Bone marrow (tissue), 2 donors: ENCODE data around the gene SP9.
"Not testable (repeated sequence)": the region's sequence is repeated elsewhere in the genome, so short reads cannot be mapped to it uniquely, and the experiment has no call there.

Experiments used
- DNase-seq, 2 donors: peaks; one replicate each; lab custom pipeline; 2025; lab: John Stamatoyannopoulos, UW

SP9 gene

GRCh38 chr2:174344716-174345461 lies 10.1 kb downstream of the SP9 start:
- peak in 1 of 2 donors; percentile 40 for DNase-seq

GRCh38 chr2:174350018-174350417 lies 15.3 kb downstream of the SP9 start:
- DNase-seq, result no peak

GRCh38 chr2:174350593-174351181 lies 15.9 kb downstream of the SP9 start:
- DNase-seq, result no peak

GRCh38 chr2:174353004-174353403 lies 18.2 kb downstream of the SP9 start:
- no peak for DNase-seq

- DNase-seq, result no peak
These were observed 21.6 kb downstream of the SP9 start for GRCh38 chr2:174356347-174356746.

GRCh38 chr2:174359663-174360062 lies 24.9 kb downstream of the SP9 start:
- not testable (repeated sequence) for DNase-seq

- no peak for DNase-seq
These were observed 28.2 kb downstream of the SP9 start for GRCh38 chr2:174362949-174363348.

GRCh38 chr2:174363492-174364225 lies 28.9 kb downstream of the SP9 start:
- not testable (repeated sequence) for DNase-seq

GRCh38 chr2:174364628-174365027 lies 29.9 kb downstream of the SP9 start:
- DNase-seq, result no peak

- no peak for DNase-seq
These were observed 30.8 kb downstream of the SP9 start for GRCh38 chr2:174365571-174365970.

GRCh38 chr2:174368691-174369090 lies 33.9 kb downstream of the SP9 start:
- DNase-seq, result no peak

GRCh38 chr2:174376967-174377366 lies 42.2 kb downstream of the SP9 start:
- DNase-seq, result no peak

GRCh38 chr2:174383796-174384195 lies 49.0 kb downstream of the SP9 start:
- peak in 1 of 2 donors; percentile 42 for DNase-seq

- no peak for DNase-seq
These were observed 50.4 kb downstream of the SP9 start for GRCh38 chr2:174385201-174385600.
